ENCODE measurements around the gene SMIM23. TPM values are rescaled to one million over a fixed set of nuclear protein-coding genes. Genes with fewer than 3 reads are reported as not detected.

Gene SMIM23
- total RNA-seq, 2 donors from 2014 or later: not detected

GRCh38 chr5:171808951-171809350 lies 23.3 kb downstream of the SMIM23 start:
- H3K4me3 ChIP-seq: no peak overlapping the region
- H3K27ac ChIP-seq: no peak overlapping the region
- no peak for DNase-seq (ENCODE audit: low spot score)
- no peaks in the 10 kb centered on the region for H3K4me1 ChIP-seq
- TF ChIP-seq CTCF (IDR thresholded peaks at IDR 0.05): no peak
- no peaks in the 10 kb centered on the region for H3K36me3 ChIP-seq
- peaks cover 0 to 4% of the 10 kb centered on the region in 2 donors for H3K27me3 ChIP-seq
- peaks cover 0 to 16% of the 10 kb centered on the region in 2 donors for H3K9me3 ChIP-seq

GRCh38 chr5:171810227-171810626 lies 24.6 kb downstream of the SMIM23 start:
- DNase-seq (ENCODE audit: low spot score): no peak
- Histone ChIP-seq H3K9me3 (peaks cover 0 to 16% of the 10 kb centered on the region in 2 donors), H3K4me3 (no peak overlapping the region), H3K4me1 (no peaks in the 10 kb centered on the region), H3K27me3 (peaks cover 0 to 1% of the 10 kb centered on the region in 2 donors), H3K36me3 (no peaks in the 10 kb centered on the region), H3K27ac (no peak overlapping the region)
- no peak for TF ChIP-seq CTCF (IDR thresholded peaks at IDR 0.05)

GRCh38 chr5:171813270-171813669 lies 27.7 kb downstream of the SMIM23 start:
- Histone ChIP-seq H3K4me1 (no peaks in the 10 kb centered on the region), H3K9me3 (peaks cover 0 to 16% of the 10 kb centered on the region in 2 donors), H3K27me3 (no peaks in the 10 kb centered on the region), H3K27ac (no peak overlapping the region), H3K36me3 (no peaks in the 10 kb centered on the region), H3K4me3 (no peak overlapping the region)
- TF ChIP-seq CTCF (IDR thresholded peaks at IDR 0.05): no peak
- no peak for DNase-seq (ENCODE audit: low spot score)

DNA sequence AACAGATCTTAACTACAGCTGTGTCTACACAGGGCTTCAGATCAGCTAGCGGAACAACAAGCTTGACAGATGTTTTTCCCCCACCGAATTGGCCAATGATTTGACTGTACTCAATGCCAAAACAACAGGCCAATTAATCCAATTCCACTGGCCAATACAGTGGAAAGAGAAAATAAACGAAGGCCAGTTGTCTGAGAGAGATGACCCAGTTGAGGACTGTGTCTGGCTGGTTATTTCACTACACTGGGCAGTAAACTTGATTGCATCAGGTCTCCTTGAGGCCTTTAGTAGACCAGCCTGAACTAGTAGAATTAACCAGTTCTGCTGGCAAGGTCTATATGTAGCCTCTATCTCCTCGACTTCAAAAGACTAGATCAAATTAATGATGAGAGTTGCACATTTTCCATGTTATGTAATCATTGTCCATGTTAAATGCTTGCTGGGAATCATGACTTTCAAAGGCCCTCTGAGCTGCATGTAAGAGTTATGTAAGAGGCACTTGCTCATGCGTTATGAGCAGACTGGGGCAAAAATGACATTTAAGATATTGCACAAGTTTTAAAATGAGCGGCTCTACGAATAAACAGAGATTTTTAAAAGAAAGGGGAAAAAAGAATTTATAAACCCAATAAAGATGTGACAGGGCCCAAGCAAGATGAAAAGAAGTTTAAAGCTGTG lies 28.3 kb downstream of the SMIM23 start:
- Histone ChIP-seq H3K36me3 (no peaks in the 10 kb centered on the region), H3K4me3 (no peak overlapping the region), H3K27ac (no peak overlapping the region), H3K4me1 (no peaks in the 10 kb centered on the region), H3K9me3 (peaks cover 0 to 16% of the 10 kb centered on the region in 2 donors), H3K27me3 (no peaks in the 10 kb centered on the region)
- DNase-seq (ENCODE audit: low spot score): no peak
- TF ChIP-seq CTCF (IDR thresholded peaks at IDR 0.05): no peak

DNA sequence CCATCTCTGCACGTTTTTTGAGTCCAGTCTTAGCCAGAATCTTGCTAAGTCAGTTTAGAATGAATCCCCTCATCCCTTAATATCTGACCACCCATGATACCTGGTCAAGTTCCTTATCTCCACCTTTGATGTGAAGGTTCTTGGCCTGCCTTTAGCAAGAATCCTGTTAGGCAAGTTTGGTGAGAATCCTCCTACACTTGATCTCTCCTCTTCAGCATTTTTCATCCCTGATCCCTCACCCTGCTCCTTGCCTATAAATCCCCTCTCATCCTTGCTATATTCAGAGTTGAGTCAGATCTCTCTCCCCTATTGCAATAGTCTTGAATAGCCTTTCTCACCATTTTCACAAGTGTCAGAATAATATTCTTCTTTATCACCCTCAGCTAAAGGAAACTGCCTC lies 31.0 kb downstream of the SMIM23 start:
- no peaks in the 10 kb centered on the region for H3K36me3 ChIP-seq
- H3K27ac ChIP-seq: no peak overlapping the region
- TF ChIP-seq CTCF (IDR thresholded peaks at IDR 0.05): no peak
- DNase-seq (ENCODE audit: low spot score): no peak
- peaks cover 0 to 3% of the 10 kb centered on the region in 2 donors for H3K9me3 ChIP-seq
- H3K27me3 ChIP-seq: no peaks in the 10 kb centered on the region
- no peak overlapping the region for H3K4me3 ChIP-seq
- no peaks in the 10 kb centered on the region for H3K4me1 ChIP-seq

GRCh38 chr5:171820561-171820960 lies 34.9 kb downstream of the SMIM23 start:
- Histone ChIP-seq H3K36me3 (no peaks in the 10 kb centered on the region), H3K27me3 (no peaks in the 10 kb centered on the region), H3K9me3 (no peaks in the 10 kb centered on the region), H3K4me1 (no peaks in the 10 kb centered on the region), H3K27ac (no peak overlapping the region), H3K4me3 (no peak overlapping the region)
- DNase-seq (ENCODE audit: low spot score): no peak
- TF ChIP-seq CTCF (IDR thresholded peaks at IDR 0.05): no peak
